ENCODE measurements around the gene CHMP1B.
"Not testable (repeated sequence)": the region's sequence is repeated elsewhere in the genome, so short reads cannot be mapped to it uniquely, and the experiment has no call there.

Gene CHMP1B

GRCh38 chr18:11889284-11889683 is 38.1 kb downstream of the CHMP1B start:
- H3K9ac ChIP-seq (ENCODE audit: low read length): no peak overlapping the region
- H3K9me3 ChIP-seq (replicated peaks; ENCODE audit: insufficient read depth, low read length): no peaks in the 10 kb centered on the region
- H3K36me3 ChIP-seq (replicated peaks; ENCODE audit: insufficient read depth, low read length): no peaks in the 10 kb centered on the region
- H3K9me2 ChIP-seq (replicated peaks; ENCODE audit: insufficient read depth, low read length): no peaks in the 10 kb centered on the region
- H3K4me2 ChIP-seq (ENCODE audit: low read depth, low read length): no peak overlapping the region
- H3F3A ChIP-seq (ENCODE audit: insufficient read depth, low read length): no peaks in the 10 kb centered on the region
- H2AFZ ChIP-seq (ENCODE audit: low read length): no peak overlapping the region
- no peak for TF ChIP-seq EZH2phosphoT487 (IDR thresholded peaks at IDR 0.05; ENCODE audit: low read length)
- no peak for TF ChIP-seq CTCF (IDR thresholded peaks at IDR 0.05; ENCODE audit: low read length)
- no peak for TF ChIP-seq EZH2 (optimal IDR thresholded peaks at IDR 0.05; ENCODE audit: low read depth, low read length)
- no peak overlapping the region for H3K4me3 ChIP-seq (ENCODE audit: low read length)
- DNase-seq: no peak
- H3K4me1 ChIP-seq (ENCODE audit: low read length): no peaks in the 10 kb centered on the region
- no peaks in the 10 kb centered on the region for H3K79me2 ChIP-seq (ENCODE audit: low read length)
- no peaks in the 10 kb centered on the region for H4K20me1 ChIP-seq (ENCODE audit: insufficient read depth, low read length)
- no peak overlapping the region for H3K27ac ChIP-seq (ENCODE audit: low read length)
- no peaks in the 10 kb centered on the region for H3K27me3 ChIP-seq (replicated peaks; ENCODE audit: insufficient read depth, low read length)

- H3K9ac ChIP-seq (ENCODE audit: low read length): no peak overlapping the region
Measured at GRCh38 chr18:11891737-11892136, 40.5 kb downstream of the CHMP1B start.

GRCh38 chr18:11892438-11892837 is 41.2 kb downstream of the CHMP1B start:
- not testable (repeated sequence) for H3K36me3 ChIP-seq (replicated peaks; ENCODE audit: insufficient read depth, low read length); H4K20me1 ChIP-seq (ENCODE audit: insufficient read depth, low read length); H3K27ac ChIP-seq (ENCODE audit: low read length)

More at GRCh38 chr18:11891737-11892136, 40.5 kb downstream of the CHMP1B start:
- Histone ChIP-seq H3K4me1 (ENCODE audit: low read length) (no peaks in the 10 kb centered on the region), H3K79me2 (ENCODE audit: low read length) (no peaks in the 10 kb centered on the region), H3K27ac (ENCODE audit: low read length) (no peak overlapping the region), H2AFZ (ENCODE audit: low read length) (no peak overlapping the region), H3K27me3 (replicated peaks; ENCODE audit: insufficient read depth, low read length) (no peaks in the 10 kb centered on the region), H3K9me3 (replicated peaks; ENCODE audit: insufficient read depth, low read length) (no peaks in the 10 kb centered on the region), H3K4me3 (ENCODE audit: low read length) (no peak overlapping the region), H3K4me2 (ENCODE audit: low read depth, low read length) (no peak overlapping the region), H4K20me1 (ENCODE audit: insufficient read depth, low read length) (no peaks in the 10 kb centered on the region), H3K36me3 (replicated peaks; ENCODE audit: insufficient read depth, low read length) (no peaks in the 10 kb centered on the region), H3F3A (ENCODE audit: insufficient read depth, low read length) (no peaks in the 10 kb centered on the region), H3K9me2 (replicated peaks; ENCODE audit: insufficient read depth, low read length) (no peaks in the 10 kb centered on the region)
- DNase-seq: no peak
- no peak for TF ChIP-seq EZH2 (optimal IDR thresholded peaks at IDR 0.05; ENCODE audit: low read depth, low read length)
- no peak for TF ChIP-seq CTCF (IDR thresholded peaks at IDR 0.05; ENCODE audit: low read length)
- no peak for TF ChIP-seq EZH2phosphoT487 (IDR thresholded peaks at IDR 0.05; ENCODE audit: low read length)

GRCh38 chr18:11897781-11898180 is 46.6 kb downstream of the CHMP1B start:
- Histone ChIP-seq H3K9ac (ENCODE audit: low read length) (no peak overlapping the region), H4K20me1 (ENCODE audit: insufficient read depth, low read length) (no peaks in the 10 kb centered on the region), H3K9me2 (replicated peaks; ENCODE audit: insufficient read depth, low read length) (no peaks in the 10 kb centered on the region), H2AFZ (ENCODE audit: low read length) (no peak overlapping the region), H3K4me1 (ENCODE audit: low read length) (no peaks in the 10 kb centered on the region), H3K27ac (ENCODE audit: low read length) (no peak overlapping the region), H3K4me3 (ENCODE audit: low read length) (no peak overlapping the region), H3K27me3 (replicated peaks; ENCODE audit: insufficient read depth, low read length) (no peaks in the 10 kb centered on the region), H3K36me3 (replicated peaks; ENCODE audit: insufficient read depth, low read length) (no peaks in the 10 kb centered on the region), H3K79me2 (ENCODE audit: low read length) (no peaks in the 10 kb centered on the region), H3K4me2 (ENCODE audit: low read depth, low read length) (no peak overlapping the region), H3F3A (ENCODE audit: insufficient read depth, low read length) (no peaks in the 10 kb centered on the region), H3K9me3 (replicated peaks; ENCODE audit: insufficient read depth, low read length) (no peaks in the 10 kb centered on the region)
- no peak for DNase-seq
- TF ChIP-seq CTCF (IDR thresholded peaks at IDR 0.05; ENCODE audit: low read length): no peak
- no peak for TF ChIP-seq EZH2phosphoT487 (IDR thresholded peaks at IDR 0.05; ENCODE audit: low read length)
- no peak for TF ChIP-seq EZH2 (optimal IDR thresholded peaks at IDR 0.05; ENCODE audit: low read depth, low read length)

More at GRCh38 chr18:11892438-11892837, 41.2 kb downstream of the CHMP1B start:
- H3K4me1 ChIP-seq (ENCODE audit: low read length); H2AFZ ChIP-seq (ENCODE audit: low read length); H3K4me3 ChIP-seq (ENCODE audit: low read length); H3K4me2 ChIP-seq (ENCODE audit: low read depth, low read length); H3K9me2 ChIP-seq (replicated peaks; ENCODE audit: insufficient read depth, low read length); H3K9ac ChIP-seq (ENCODE audit: low read length); H3K79me2 ChIP-seq (ENCODE audit: low read length); H3K27me3 ChIP-seq (replicated peaks; ENCODE audit: insufficient read depth, low read length); H3K9me3 ChIP-seq (replicated peaks; ENCODE audit: insufficient read depth, low read length); DNase-seq; H3F3A ChIP-seq (ENCODE audit: insufficient read depth, low read length): not testable (repeated sequence)

Measured in MM.1S (cell line).